ENCODE results near the gene VENTX. TPM values are rescaled to one million over a fixed set of nuclear protein-coding genes. Genes with fewer than 3 reads are reported as not detected.

Gene VENTX
- total RNA-seq, 1 experiment from 2014 or later, result not detected

DNA sequence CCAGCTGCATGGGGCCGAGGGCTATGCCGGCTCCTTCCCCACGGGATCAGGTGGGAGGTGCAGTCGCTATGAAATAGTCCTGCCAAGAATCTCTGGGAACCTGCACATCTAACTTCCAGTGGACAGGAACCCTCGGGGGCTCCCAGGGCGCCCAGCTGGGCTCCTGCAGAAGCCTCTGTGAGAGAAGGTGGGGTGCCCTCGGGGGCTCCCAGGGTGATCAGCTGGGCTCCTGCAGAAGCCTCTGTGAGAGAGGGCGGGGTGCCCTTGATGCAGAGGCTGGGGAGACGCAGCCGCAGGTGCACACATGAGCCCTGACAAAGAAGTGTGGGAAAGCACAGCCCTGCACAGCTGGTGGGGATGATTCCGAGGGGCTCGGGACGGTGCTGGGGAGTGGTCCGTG is 5.9 kb downstream of the VENTX start:
- Histone ChIP-seq H3K27ac (ENCODE audit: low read length) (no peak overlapping the region), H3F3A (ENCODE audit: low read length, unreplicated experiment) (no peaks in the 10 kb centered on the region), H3K4me1 (ENCODE audit: insufficient read depth, low read length) (no peaks in the 10 kb centered on the region), H3K4me2 (ENCODE audit: low read length) (no peak overlapping the region), H3K9ac (ENCODE audit: low read length) (no peak overlapping the region), H3K9me3 (ENCODE audit: low read length) (no peaks in the 10 kb centered on the region), H3K27me3 (ENCODE audit: low read length) (peaks cover 3% of the 10 kb centered on the region), H3K9me2 (replicated peaks; ENCODE audit: low read length) (no peaks in the 10 kb centered on the region), H3K79me2 (ENCODE audit: low read length) (no peaks in the 10 kb centered on the region), H2AFZ (ENCODE audit: low read length) (no peak overlapping the region), H3K36me3 (ENCODE audit: low read depth, low read length) (no peaks in the 10 kb centered on the region), H4K20me1 (ENCODE audit: low read length) (no peaks in the 10 kb centered on the region), H3K4me3 (ENCODE audit: low read length) (no peak overlapping the region)
- DNase-seq (no peak), ATAC-seq (no peak)
- TF ChIP-seq CTCF (conservative IDR thresholded peaks at IDR 0.05; ENCODE audit: low read depth, low read length) (no peak), EZH2phosphoT487 (IDR thresholded peaks at IDR 0.05; ENCODE audit: borderline replicate concordance, low read length) (no peak), EZH2 (IDR thresholded peaks at IDR 0.05; ENCODE audit: low read length, unreplicated experiment) (no peak)
- no TSS peak for BruUV-seq (replicated peaks)
- ChIA-PET CTCF (no interaction called here), POLR2A (ENCODE audit: unreplicated experiment) (no interaction called here)
- intact Hi-C loops (cut with micrococcal nuclease), result no loop called here

GRCh38 chr10:133245439-133246235 is 8.0 kb downstream of the VENTX start:
- no peak overlapping the region for H3K27ac ChIP-seq (ENCODE audit: low read length)
- no TSS peak for BruUV-seq (replicated peaks)
- no peak overlapping the region for H2AFZ ChIP-seq (ENCODE audit: low read length)
- POLR2A ChIA-PET (ENCODE audit: unreplicated experiment), result no interaction called here
- no peaks in the 10 kb centered on the region for H3K4me1 ChIP-seq (ENCODE audit: insufficient read depth, low read length)
- no peaks in the 10 kb centered on the region for H4K20me1 ChIP-seq (ENCODE audit: low read length)
- no peaks in the 10 kb centered on the region for H3K27me3 ChIP-seq (ENCODE audit: low read length)
- TF ChIP-seq EZH2phosphoT487 (IDR thresholded peaks at IDR 0.05; ENCODE audit: borderline replicate concordance, low read length) (no peak), EZH2 (IDR thresholded peaks at IDR 0.05; ENCODE audit: low read length, unreplicated experiment) (no peak), CTCF (conservative IDR thresholded peaks at IDR 0.05; ENCODE audit: low read depth, low read length) (no peak)
- no peaks in the 10 kb centered on the region for H3K9me2 ChIP-seq (replicated peaks; ENCODE audit: low read length)
- no peak overlapping the region for H3K4me2 ChIP-seq (ENCODE audit: low read length)
- intact Hi-C loops (cut with micrococcal nuclease), result no loop called here
- no peaks in the 10 kb centered on the region for H3K9me3 ChIP-seq (ENCODE audit: low read length)
- no peak overlapping the region for H3K4me3 ChIP-seq (ENCODE audit: low read length)
- H3F3A ChIP-seq (ENCODE audit: low read length, unreplicated experiment), result no peaks in the 10 kb centered on the region
- no peaks in the 10 kb centered on the region for H3K36me3 ChIP-seq (ENCODE audit: low read depth, low read length)
- no peak for DNase-seq
- ATAC-seq, result no peak
- H3K9ac ChIP-seq (ENCODE audit: low read length), result no peak overlapping the region
- CTCF ChIA-PET, result no interaction called here
- H3K79me2 ChIP-seq (ENCODE audit: low read length), result no peaks in the 10 kb centered on the region

- CTCF ChIA-PET, result no interaction called here
- H3K27me3 ChIP-seq (ENCODE audit: low read length), result no peaks in the 10 kb centered on the region
Observed at GRCh38 chr10:133246236-133246626, 8.6 kb downstream of the VENTX start.

More at GRCh38 chr10:133246236-133246626, 8.6 kb downstream of the VENTX start:
- no peak for ATAC-seq
- no TSS peak for BruUV-seq (replicated peaks)
- POLR2A ChIA-PET (ENCODE audit: unreplicated experiment), result no interaction called here
- H3K9me2 ChIP-seq (replicated peaks; ENCODE audit: low read length), result no peaks in the 10 kb centered on the region
- H3K9ac ChIP-seq (ENCODE audit: low read length), result no peak overlapping the region
- no peak overlapping the region for H2AFZ ChIP-seq (ENCODE audit: low read length)
- no peaks in the 10 kb centered on the region for H4K20me1 ChIP-seq (ENCODE audit: low read length)
- H3K9me3 ChIP-seq (ENCODE audit: low read length), result no peaks in the 10 kb centered on the region
- no peak overlapping the region for H3K4me3 ChIP-seq (ENCODE audit: low read length)
- no peak for DNase-seq
- H3K4me1 ChIP-seq (ENCODE audit: insufficient read depth, low read length), result no peaks in the 10 kb centered on the region
- no peak for TF ChIP-seq EZH2phosphoT487 (IDR thresholded peaks at IDR 0.05; ENCODE audit: borderline replicate concordance, low read length)
- no peak for TF ChIP-seq EZH2 (IDR thresholded peaks at IDR 0.05; ENCODE audit: low read length, unreplicated experiment)
- no peak for TF ChIP-seq CTCF (conservative IDR thresholded peaks at IDR 0.05; ENCODE audit: low read depth, low read length)
- intact Hi-C loops (cut with micrococcal nuclease), result no loop called here
- H3K4me2 ChIP-seq (ENCODE audit: low read length), result no peak overlapping the region
- no peaks in the 10 kb centered on the region for H3K79me2 ChIP-seq (ENCODE audit: low read length)
- no peaks in the 10 kb centered on the region for H3K36me3 ChIP-seq (ENCODE audit: low read depth, low read length)
- no peak overlapping the region for H3K27ac ChIP-seq (ENCODE audit: low read length)
- H3F3A ChIP-seq (ENCODE audit: low read length, unreplicated experiment), result no peaks in the 10 kb centered on the region

Data from PC-3 (cell line).